Thyroid gland (tissue), 4 donors: ENCODE results near the gene POU2AF1. TPM values are rescaled to one million over a fixed set of nuclear protein-coding genes. Genes with fewer than 3 reads are reported as not detected.

Experiments used
- DNase-seq, 2 donors: peaks; one replicate each; pipeline ENCODE4 v3.0.0-alpha.2; 2019
- H3K27ac ChIP-seq, 3 donors: fragments of 200-600 bp; sonication (generic); 1 replicate in 2 of 3; 2 replicates in 1 of 3; pipeline ENCODE4 v1.5.1; 2016 to 2019; ENCODE audit warnings: mild to moderate bottlenecking in 1 of 3, moderate library complexity in 1 of 3
- H3K27me3 ChIP-seq: fragments of 200-600 bp; sonication (generic); one replicate; pipeline ENCODE4 v1.5.1; 2019
- H3K36me3 ChIP-seq, 2 donors: fragments of 200-600 bp; sonication (generic); one replicate each; pipeline ENCODE4 v1.5.1; 2016 to 2019
- H3K4me1 ChIP-seq, 2 donors: fragments of 200-600 bp; sonication (generic); one replicate each; pipeline ENCODE4 v1.5.1; 2017 to 2019
- H3K4me3 ChIP-seq, 3 donors: fragments of 200-600 bp; sonication (generic); replicated peaks in 1 of 3; 1 replicate in 2 of 3; 2 replicates in 1 of 3; pipeline ENCODE4 v1.5.1; 2016; ENCODE audit warnings: mild to moderate bottlenecking in 1 of 3
- H3K9me3 ChIP-seq: fragments of 200-600 bp; sonication (generic); one replicate; pipeline ENCODE4 v1.5.1; 2017
- CTCF ChIP-seq, 6 experiments: fragments of 200-600 bp in 3 of 6; fragments of 450-650 bp in 3 of 6; sonication (generic) in 3 of 6; IDR thresholded peaks; one replicate each; pipeline ENCODE4 v1.5.1; 2016 to 2019; ENCODE audit warnings: antibody characterized with exemption in 6 of 6, mild to moderate bottlenecking in 2 of 6, inconsistent platforms in 1 of 6, moderate library complexity in 1 of 6
- POLR2A ChIP-seq, 2 donors: fragments of 450-650 bp; IDR thresholded peaks; one replicate each; pipeline ENCODE4 v1.6.1; 2017; ENCODE audit warnings: antibody characterized with exemption in 2 of 2, mild to moderate bottlenecking in 2 of 2, moderate library complexity in 1 of 2
- WGBS, 2 donors: methylation state at CpG; one replicate each; pipeline ENCODE4 v1.1.5; 2017; 5-methylcytosine and 5-hydroxymethylcytosine counted together
- intact Hi-C: fragments of 100-400 bp; cut with DNase I; formaldehyde crosslinking; loops from one replicate; pipeline ENCODE4 v1.15.1; 2023
- total RNA-seq, 4 donors: library from RNA; depleted of rRNA; stranded (reverse); fragments of >200 nt; gene quantifications; one replicate each; pipeline ENCODE4 v1.2.3, GENCODE V29; 2016

The POU2AF1 gene
- total RNA-seq, 4 donors from 2014 or later, result 0.54 TPM; not detected in 3

- no peak overlapping the region for H3K27ac ChIP-seq
- no peak overlapping the region for H3K4me3 ChIP-seq
- no peaks in the 10 kb centered on the region for H3K27me3 ChIP-seq
- TF ChIP-seq POLR2A (IDR thresholded peaks at IDR 0.05) (no peak), CTCF (IDR thresholded peaks at IDR 0.05) (no peak)
- intact Hi-C loops, result no loop called here
- H3K9me3 ChIP-seq, result no peaks in the 10 kb centered on the region
- DNase-seq, result no peak
- no peaks in the 10 kb centered on the region for H3K4me1 ChIP-seq
- H3K36me3 ChIP-seq, result no peaks in the 10 kb centered on the region
These were observed 14.5 kb upstream of the POU2AF1 start for GRCh38 chr11:111393585-111393984.

GRCh38 chr11:111393096-111393495 lies 14.0 kb upstream of the POU2AF1 start:
- Histone ChIP-seq H3K27ac (no peak overlapping the region), H3K9me3 (no peaks in the 10 kb centered on the region), H3K27me3 (no peaks in the 10 kb centered on the region), H3K4me3 (no peak overlapping the region), H3K4me1 (no peaks in the 10 kb centered on the region), H3K36me3 (no peaks in the 10 kb centered on the region)
- DNase-seq, result no peak
- TF ChIP-seq CTCF (IDR thresholded peaks at IDR 0.05) (no peak), POLR2A (IDR thresholded peaks at IDR 0.05) (no peak)
- intact Hi-C loops, result no loop called here
- 92 to 93% methylated on average over 5 of the region's 5 CpGs for WGBS, 2 donors

GRCh38 chr11:111392552-111392951 lies 13.5 kb upstream of the POU2AF1 start:
- DNase-seq, result no peak
- intact Hi-C loops, result no loop called here
- WGBS, 2 donors, result 85 to 92% methylated on average over 4 of the region's 4 CpGs
- H3K4me1 ChIP-seq, result no peaks in the 10 kb centered on the region
- no peaks in the 10 kb centered on the region for H3K36me3 ChIP-seq
- TF ChIP-seq POLR2A (IDR thresholded peaks at IDR 0.05) (no peak), CTCF (IDR thresholded peaks at IDR 0.05) (no peak)
- no peak overlapping the region for H3K4me3 ChIP-seq
- no peak overlapping the region for H3K27ac ChIP-seq
- no peaks in the 10 kb centered on the region for H3K9me3 ChIP-seq
- H3K27me3 ChIP-seq, result no peaks in the 10 kb centered on the region

GRCh38 chr11:111391328-111392124 lies 12.5 kb upstream of the POU2AF1 start:
- WGBS, 2 donors, result 90 to 93% methylated on average over 13 of the region's 13 CpGs
- DNase-seq, result no peak
- Histone ChIP-seq H3K27ac (no peak overlapping the region), H3K4me3 (no peak overlapping the region), H3K36me3 (no peaks in the 10 kb centered on the region), H3K9me3 (no peaks in the 10 kb centered on the region), H3K4me1 (no peaks in the 10 kb centered on the region), H3K27me3 (no peaks in the 10 kb centered on the region)
- intact Hi-C loops, result no loop called here
- TF ChIP-seq CTCF (IDR thresholded peaks at IDR 0.05), result no peak

GRCh38 chr11:111388842-111389241 lies 9.8 kb upstream of the POU2AF1 start:
- no peak for DNase-seq
- H3K36me3 ChIP-seq, result no peaks in the 10 kb centered on the region
- TF ChIP-seq CTCF (IDR thresholded peaks at IDR 0.05) (no peak), POLR2A (IDR thresholded peaks at IDR 0.05) (no peak)
- H3K27ac ChIP-seq, result no peak overlapping the region
- no peaks in the 10 kb centered on the region for H3K27me3 ChIP-seq
- intact Hi-C loops, result no loop called here
- 81 to 94% methylated on average over 1 of the region's 1 CpG for WGBS, 2 donors
- H3K9me3 ChIP-seq, result no peaks in the 10 kb centered on the region
- no peak overlapping the region for H3K4me3 ChIP-seq
- no peaks in the 10 kb centered on the region for H3K4me1 ChIP-seq
